Effector memory CD4-positive, alpha-beta T cell (primary cell): ENCODE measurements around the gene SP6.

Experiments used
- DNase-seq, 3 donors: peaks; one replicate each; pipeline ENCODE4 v3.0.0-alpha.2; 2020
- H3K27ac ChIP-seq: 2 replicates; pipeline ENCODE4 v1.7.0; 2013; ENCODE audit warnings: mild to moderate bottlenecking, low read length, moderate library complexity; ENCODE audit not compliant: insufficient read depth, poor library complexity, severe bottlenecking
- H3K27me3 ChIP-seq: replicated peaks from 2 replicates; pipeline ENCODE4 v1.7.0; 2013; ENCODE audit warnings: mild to moderate bottlenecking, low read length; ENCODE audit not compliant: insufficient read depth, control insufficient read depth, poor library complexity, severe bottlenecking
- H3K36me3 ChIP-seq: 2 replicates; pipeline ENCODE4 v1.7.0; 2013; ENCODE audit warnings: mild to moderate bottlenecking, low read length, moderate library complexity; ENCODE audit not compliant: control insufficient read depth, insufficient read depth
- H3K4me1 ChIP-seq: 2 replicates; pipeline ENCODE4 v1.7.0; 2013; ENCODE audit warnings: low read length, mild to moderate bottlenecking; ENCODE audit not compliant: control insufficient read depth, insufficient read depth, poor library complexity, severe bottlenecking
- H3K4me3 ChIP-seq: 2 replicates; pipeline ENCODE4 v1.7.0; 2013; ENCODE audit warnings: low read length, low read depth, mild to moderate bottlenecking; ENCODE audit not compliant: insufficient read depth, poor library complexity, severe bottlenecking
- H3K9me3 ChIP-seq: 2 replicates; pipeline ENCODE4 v1.7.0; 2013; ENCODE audit warnings: mild to moderate bottlenecking, low read length, moderate library complexity; ENCODE audit not compliant: control insufficient read depth
- total RNA-seq, 3 donors: gene quantifications; one replicate each; lab custom pipeline; 2026; lab: John Stamatoyannopoulos, UW

Gene SP6
- 0.17 to 0.96 (median 0.58) reads per million in 3 donors for total RNA-seq

DNA sequence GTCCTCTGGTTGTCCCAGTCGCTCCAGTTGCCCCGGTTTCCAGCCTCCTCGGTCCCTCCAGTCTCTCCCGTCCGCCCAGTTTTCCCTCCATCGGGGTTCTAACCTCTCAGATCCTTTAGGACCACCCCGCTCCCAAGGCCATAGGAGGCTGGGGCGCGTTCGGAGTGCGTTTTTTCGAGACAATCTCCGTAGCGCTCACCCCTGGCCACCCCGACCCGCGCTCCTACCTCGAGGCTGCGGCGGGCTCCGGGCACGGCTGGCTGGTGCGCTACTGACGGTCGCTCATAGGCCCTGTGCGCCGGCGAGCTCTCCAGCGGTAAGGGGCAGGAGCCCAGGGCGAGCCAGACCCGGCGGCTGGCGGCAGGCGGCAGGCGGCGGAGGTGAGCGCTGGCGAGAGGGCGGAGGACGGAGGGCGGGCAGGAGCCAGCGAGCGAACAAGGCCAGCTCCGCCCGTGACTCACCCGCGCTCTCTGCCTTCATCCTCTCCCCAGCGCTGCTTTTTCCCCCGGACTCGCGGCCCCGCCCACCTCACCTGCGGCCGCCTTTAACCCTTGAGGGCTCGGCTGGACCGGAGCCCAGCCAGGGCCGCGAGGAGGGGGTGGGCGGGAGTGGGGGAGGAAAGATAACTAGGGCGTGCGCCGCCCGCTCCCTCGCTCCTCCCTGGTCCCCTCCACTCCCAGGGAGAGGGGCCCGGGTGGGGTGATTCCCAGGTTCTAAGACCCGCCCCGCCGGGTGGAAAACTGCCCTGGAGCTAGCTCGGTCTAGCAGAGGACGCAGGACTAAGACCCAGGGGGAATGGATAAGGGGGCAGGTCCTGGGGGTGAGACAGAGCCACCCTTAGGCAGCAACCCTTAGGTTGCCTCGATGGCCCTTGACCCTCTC, at the start of gene SP6:
SP6 (minus strand) TSS at position 472 of the 882 bp plus-strand sequence. CDS start 2,734 bp downstream, outside the sequence.
- no peak within 1 kb of the TSS for H3K27ac ChIP-seq
- H3K9me3 ChIP-seq, result no peaks in the 10 kb centered on the region
- H3K4me1 ChIP-seq, result peaks cover 33% of the 10 kb centered on the region
- no peaks in the 10 kb centered on the region for H3K36me3 ChIP-seq
- H3K4me3 ChIP-seq, result peak within 1 kb of the TSS; percentile 42
- peak; percentile 31 to 47 (median 44) for DNase-seq
- peaks cover 60% of the 10 kb centered on the region for H3K27me3 ChIP-seq

DNA sequence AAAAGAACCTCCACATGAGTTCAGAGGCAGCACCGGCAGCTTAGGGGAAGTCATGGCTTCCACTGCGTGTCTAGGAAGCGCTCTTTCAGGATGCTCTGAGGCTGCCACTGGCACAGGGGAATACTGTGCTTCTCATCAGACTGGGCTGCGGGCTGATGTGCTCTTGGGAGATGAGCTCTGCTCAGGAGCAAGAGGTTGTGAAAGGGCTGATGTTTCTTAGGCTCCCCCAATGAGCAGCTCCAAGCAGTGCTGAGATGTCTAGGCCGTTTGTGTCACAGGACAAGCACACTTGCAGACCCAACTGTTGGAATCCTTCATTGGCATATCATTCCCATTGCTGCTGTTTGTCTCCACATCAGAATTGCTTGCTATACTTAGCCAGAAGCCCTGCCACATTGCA, 48.7 kb upstream of the SP6 start:
- H3K4me1 ChIP-seq, result peaks cover 5% of the 10 kb centered on the region
- no peaks in the 10 kb centered on the region for H3K9me3 ChIP-seq
- H3K27ac ChIP-seq, result no peak overlapping the region
- no peak overlapping the region for H3K4me3 ChIP-seq
- DNase-seq, result no peak
- H3K27me3 ChIP-seq, result no peaks in the 10 kb centered on the region
- H3K36me3 ChIP-seq, result no peaks in the 10 kb centered on the region

DNA sequence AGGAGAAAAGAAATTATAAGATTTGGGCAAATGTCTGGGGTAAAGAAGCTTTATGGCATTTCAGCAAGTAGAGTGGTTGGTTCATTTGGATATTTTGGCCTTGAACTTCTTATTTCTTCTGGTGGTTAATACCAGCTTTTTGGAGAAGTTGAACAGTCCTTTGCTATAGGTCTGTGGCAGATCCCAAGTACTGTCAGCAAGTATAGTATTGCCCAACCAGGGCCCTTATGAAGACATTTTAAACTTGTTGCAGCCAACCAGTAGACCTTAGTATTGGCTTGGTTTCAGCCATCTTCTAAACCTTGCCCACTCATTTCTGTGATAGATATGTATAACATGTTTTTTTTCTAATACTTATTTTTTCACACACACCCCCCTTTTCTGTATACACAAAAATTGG, 47.3 kb upstream of the SP6 start:
- Histone ChIP-seq H3K4me1 (peaks cover 5% of the 10 kb centered on the region), H3K4me3 (no peak overlapping the region), H3K27ac (no peak overlapping the region), H3K9me3 (no peaks in the 10 kb centered on the region), H3K27me3 (no peaks in the 10 kb centered on the region), H3K36me3 (no peaks in the 10 kb centered on the region)
- no peak for DNase-seq

DNA sequence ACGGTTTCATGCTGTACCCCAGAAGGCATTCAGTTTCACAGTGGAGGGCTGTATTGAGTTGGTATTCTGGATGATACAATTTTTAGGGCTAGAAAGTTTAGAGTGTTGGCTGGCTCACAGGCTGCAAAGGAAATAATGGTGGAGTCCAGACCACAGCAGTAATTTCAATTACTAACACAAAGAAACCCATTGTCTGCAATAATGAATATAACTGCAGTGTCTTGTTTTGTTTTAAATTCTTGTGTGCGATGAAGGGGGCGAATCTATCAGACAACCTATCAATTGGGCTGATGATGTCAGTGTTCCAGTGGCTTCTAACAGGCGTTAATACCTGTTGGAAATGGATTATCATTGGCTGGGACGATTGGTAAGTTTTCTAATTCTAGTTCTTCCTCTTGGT, 46.6 kb upstream of the SP6 start:
- H3K36me3 ChIP-seq, result no peaks in the 10 kb centered on the region
- H3K27ac ChIP-seq, result no peak overlapping the region
- no peak for DNase-seq
- no peaks in the 10 kb centered on the region for H3K27me3 ChIP-seq
- peaks cover 5% of the 10 kb centered on the region for H3K4me1 ChIP-seq
- H3K9me3 ChIP-seq, result no peaks in the 10 kb centered on the region
- no peak overlapping the region for H3K4me3 ChIP-seq

GRCh38 chr17:47896672-47897490, 45.9 kb upstream of the SP6 start:
- Histone ChIP-seq H3K4me1 (peaks cover 5% of the 10 kb centered on the region), H3K27ac (peak overlapping the region; percentile 98), H3K4me3 (peak overlapping the region; percentile 69), H3K27me3 (no peaks in the 10 kb centered on the region), H3K9me3 (no peaks in the 10 kb centered on the region), H3K36me3 (no peaks in the 10 kb centered on the region)
- no peak for DNase-seq

DNA sequence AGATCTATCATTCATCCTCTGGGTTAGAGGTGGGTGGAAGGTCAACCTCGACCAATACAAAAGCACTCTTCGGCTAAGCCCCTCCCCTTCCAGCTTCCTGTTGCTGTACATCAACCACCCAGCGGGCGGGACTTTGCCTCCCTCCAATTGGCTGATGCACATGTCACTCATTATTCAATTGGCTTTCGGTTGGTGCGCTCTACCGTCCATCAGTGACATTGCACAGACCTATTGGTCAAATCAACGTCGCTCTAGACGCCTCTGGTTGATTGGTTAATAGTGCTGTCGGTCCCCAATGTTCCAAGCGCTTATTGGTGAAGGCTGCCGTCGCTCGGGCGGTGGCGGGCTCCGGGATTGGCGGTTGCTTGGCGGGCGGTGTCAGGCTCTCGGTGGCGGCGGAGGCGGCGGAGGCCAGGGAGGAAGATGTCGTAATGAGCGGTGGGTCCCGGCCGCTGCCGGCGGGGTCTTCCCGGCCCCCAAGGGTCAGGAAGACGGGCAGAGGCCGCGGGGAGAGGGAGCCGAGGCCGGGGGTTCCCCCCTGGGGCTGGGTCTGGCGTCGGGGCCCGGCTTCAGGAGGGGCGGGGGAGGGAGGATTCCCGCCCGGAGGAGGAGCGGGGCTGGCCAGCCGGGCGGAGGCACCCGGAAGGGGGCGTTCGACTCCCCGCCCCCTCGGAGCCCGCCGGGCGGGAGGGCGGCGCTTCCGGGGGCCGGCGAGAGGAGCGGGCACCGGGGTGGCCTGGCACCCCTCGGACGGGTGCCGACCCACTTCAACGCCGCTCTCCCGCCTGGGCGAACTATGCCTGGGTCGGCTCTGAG, 45.1 kb upstream of the SP6 start, which contains the start of gene SP2:
SP2 (plus strand) TSS at position 381 of the 816 bp plus-strand sequence; CDS start at position 432, 51 bp downstream.
- H3K27me3 ChIP-seq, result no peaks in the 10 kb centered on the region
- no peaks in the 10 kb centered on the region for H3K9me3 ChIP-seq
- H3K4me1 ChIP-seq, result peaks cover 5% of the 10 kb centered on the region
- peak within 1 kb of the TSS; percentile 69 for H3K4me3 ChIP-seq
- DNase-seq, result peak; percentile 98 to 100 (median 98)
- peak within 1 kb of the TSS; percentile 98 for H3K27ac ChIP-seq
- H3K36me3 ChIP-seq, result no peaks in the 10 kb centered on the region

GRCh38 chr17:47895347-47895855, 44.4 kb upstream of the SP6 start:
- Histone ChIP-seq H3K27me3 (no peaks in the 10 kb centered on the region), H3K4me3 (peak overlapping the region; percentile 65), H3K4me1 (peaks cover 5% of the 10 kb centered on the region), H3K36me3 (no peaks in the 10 kb centered on the region), H3K27ac (peak overlapping the region; percentile 81), H3K9me3 (no peaks in the 10 kb centered on the region)
- DNase-seq, result peak in 1 of 3 donors; percentile 4

DNA sequence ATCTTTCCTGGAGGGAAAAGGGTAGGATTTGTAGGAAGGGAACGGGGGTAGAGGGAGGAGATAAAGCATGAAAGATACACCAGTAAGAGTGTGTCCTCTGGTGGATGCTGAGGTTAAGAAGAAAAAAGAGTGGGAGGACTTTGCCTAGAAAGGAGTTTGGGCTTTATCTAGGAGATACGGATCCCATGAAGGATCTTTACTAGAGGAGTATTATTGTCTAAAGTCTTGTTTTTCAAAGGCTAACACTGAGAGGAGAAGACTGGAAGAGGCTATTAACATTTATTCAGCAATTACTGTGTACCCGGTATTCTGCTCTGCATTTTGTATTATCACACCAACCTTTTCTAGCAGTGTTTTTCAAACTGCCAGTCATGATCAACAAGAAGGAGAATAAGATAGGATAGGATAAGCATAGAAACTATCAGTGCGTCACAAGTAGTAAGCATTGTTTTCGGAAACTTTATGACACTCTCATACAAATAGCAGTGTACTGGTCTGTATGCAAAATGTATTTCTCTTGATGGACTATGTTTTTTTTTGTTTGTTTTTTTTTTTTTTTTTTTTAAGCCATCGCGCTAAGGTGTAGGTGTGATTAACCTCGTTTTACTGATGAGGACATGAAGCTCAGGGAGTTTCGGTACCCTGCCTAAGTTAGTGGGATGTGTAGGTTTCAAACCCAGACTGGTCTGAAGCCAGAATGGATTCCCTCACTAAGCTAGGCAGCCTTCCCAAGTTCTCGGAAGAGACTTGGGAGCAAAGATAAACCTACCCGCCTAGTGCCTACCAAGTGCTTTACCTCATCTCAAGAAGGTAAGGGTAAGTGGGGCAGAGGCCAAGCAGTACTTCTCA, 43.8 kb upstream of the SP6 start:
- no peak for DNase-seq
- Histone ChIP-seq H3K36me3 (no peaks in the 10 kb centered on the region), H3K9me3 (no peaks in the 10 kb centered on the region), H3K27me3 (no peaks in the 10 kb centered on the region), H3K27ac (peak overlapping the region; percentile 81), H3K4me3 (peak overlapping the region; percentile 65), H3K4me1 (peaks cover 5% of the 10 kb centered on the region)
